HepG2 (cell line): ENCODE data around the gene SKIC2. TPM values are rescaled to one million over a fixed set of nuclear protein-coding genes. Genes with fewer than 3 reads are reported as not detected.

Experiments
- HCFC1 ChIP-seq: fragments of 150-350 bp; IDR thresholded peaks from 2 replicates; pipeline ENCODE4 v1.6.1; 2014; ENCODE audit warnings: low read depth, low read length
- PRDM15 ChIP-seq: sonication (generic); formaldehyde crosslinking; IDR thresholded peaks from 2 replicates; pipeline ENCODE4 v1.4.0; 2020; ENCODE audit warnings: missing genetic modification reagents
- RNF219 ChIP-seq: sonication (generic); formaldehyde crosslinking; IDR thresholded peaks from 2 replicates; pipeline ENCODE4 v1.5.0; 2020; ENCODE audit warnings: mild to moderate bottlenecking, missing genetic modification reagents
- THAP9 ChIP-seq: sonication (generic); formaldehyde crosslinking; IDR thresholded peaks from 2 replicates; pipeline ENCODE4; 2020; ENCODE audit warnings: missing genetic modification reagents, mild to moderate bottlenecking, borderline replicate concordance
- ZNF260 ChIP-seq: sonication (generic); formaldehyde crosslinking; IDR thresholded peaks from 2 replicates; pipeline ENCODE4 v1.4.0; 2020; ENCODE audit warnings: missing genetic modification reagents, low read depth, mild to moderate bottlenecking, borderline replicate concordance
- ZNF780A ChIP-seq: sonication (generic); formaldehyde crosslinking; IDR thresholded peaks from 2 replicates; pipeline ENCODE4 v1.8.0; 2022; ENCODE audit warnings: mild to moderate bottlenecking, missing genetic modification reagents, moderate library complexity
- ZNF878 ChIP-seq: sonication (generic); formaldehyde crosslinking; IDR thresholded peaks from 2 replicates; pipeline ENCODE4 v1.8.1; 2023; ENCODE audit warnings: mild to moderate bottlenecking, missing genetic modification reagents, moderate library complexity
- ZSCAN30 ChIP-seq: sonication (generic); formaldehyde crosslinking; IDR thresholded peaks from 2 replicates; pipeline ENCODE4 v1.5.0; 2020; ENCODE audit warnings: mild to moderate bottlenecking, missing genetic modification reagents
- polyA plus RNA-seq, 8 experiments: library from polyadenylated mRNA; depleted of rRNA in 3 of 8; stranded (reverse) in 7 of 8; unstranded in 1 of 8; fragments of >200 nt; fragmentation: Illumina TruSeq in 4 of 8; extraction: Trizol in 4 of 8; gene quantifications; 2 replicates each; pipeline versions ENCODE4 v1.2.1 to v1.2.3, GENCODE V29; 2011 to 2016; ENCODE audit warnings: low read depth in 4 of 8, missing spikeins in 1 of 8, mixed read lengths in 1 of 8; ENCODE audit not compliant: insufficient read depth in 1 of 8
- total RNA-seq, 5 experiments: library from RNA; depleted of rRNA; stranded (reverse); fragments of >200 nt; fragmentation: Illumina TruSeq; extraction: Trizol; gene quantifications; 2 replicates each; pipeline ENCODE4 v1.2.3, GENCODE V29; 2016; ENCODE audit warnings: low read depth in 1 of 5
- TF ChIP-seq, protein P1 (sequence below): IDR thresholded peaks from 2 replicates; pipeline ENCODE4 v1.6.1; 2016; ENCODE audit warnings: low read depth, missing genetic modification reagents, missing compliant biosample characterization

SKIC2 gene
- total and polyA plus RNA-seq, 2 of the 13 experiments (the other 11 are each of a cell fraction or from before 2014, with no cell fraction given), result 67.1 to 68.4 TPM

- TF ChIP-seq, protein P1, sequence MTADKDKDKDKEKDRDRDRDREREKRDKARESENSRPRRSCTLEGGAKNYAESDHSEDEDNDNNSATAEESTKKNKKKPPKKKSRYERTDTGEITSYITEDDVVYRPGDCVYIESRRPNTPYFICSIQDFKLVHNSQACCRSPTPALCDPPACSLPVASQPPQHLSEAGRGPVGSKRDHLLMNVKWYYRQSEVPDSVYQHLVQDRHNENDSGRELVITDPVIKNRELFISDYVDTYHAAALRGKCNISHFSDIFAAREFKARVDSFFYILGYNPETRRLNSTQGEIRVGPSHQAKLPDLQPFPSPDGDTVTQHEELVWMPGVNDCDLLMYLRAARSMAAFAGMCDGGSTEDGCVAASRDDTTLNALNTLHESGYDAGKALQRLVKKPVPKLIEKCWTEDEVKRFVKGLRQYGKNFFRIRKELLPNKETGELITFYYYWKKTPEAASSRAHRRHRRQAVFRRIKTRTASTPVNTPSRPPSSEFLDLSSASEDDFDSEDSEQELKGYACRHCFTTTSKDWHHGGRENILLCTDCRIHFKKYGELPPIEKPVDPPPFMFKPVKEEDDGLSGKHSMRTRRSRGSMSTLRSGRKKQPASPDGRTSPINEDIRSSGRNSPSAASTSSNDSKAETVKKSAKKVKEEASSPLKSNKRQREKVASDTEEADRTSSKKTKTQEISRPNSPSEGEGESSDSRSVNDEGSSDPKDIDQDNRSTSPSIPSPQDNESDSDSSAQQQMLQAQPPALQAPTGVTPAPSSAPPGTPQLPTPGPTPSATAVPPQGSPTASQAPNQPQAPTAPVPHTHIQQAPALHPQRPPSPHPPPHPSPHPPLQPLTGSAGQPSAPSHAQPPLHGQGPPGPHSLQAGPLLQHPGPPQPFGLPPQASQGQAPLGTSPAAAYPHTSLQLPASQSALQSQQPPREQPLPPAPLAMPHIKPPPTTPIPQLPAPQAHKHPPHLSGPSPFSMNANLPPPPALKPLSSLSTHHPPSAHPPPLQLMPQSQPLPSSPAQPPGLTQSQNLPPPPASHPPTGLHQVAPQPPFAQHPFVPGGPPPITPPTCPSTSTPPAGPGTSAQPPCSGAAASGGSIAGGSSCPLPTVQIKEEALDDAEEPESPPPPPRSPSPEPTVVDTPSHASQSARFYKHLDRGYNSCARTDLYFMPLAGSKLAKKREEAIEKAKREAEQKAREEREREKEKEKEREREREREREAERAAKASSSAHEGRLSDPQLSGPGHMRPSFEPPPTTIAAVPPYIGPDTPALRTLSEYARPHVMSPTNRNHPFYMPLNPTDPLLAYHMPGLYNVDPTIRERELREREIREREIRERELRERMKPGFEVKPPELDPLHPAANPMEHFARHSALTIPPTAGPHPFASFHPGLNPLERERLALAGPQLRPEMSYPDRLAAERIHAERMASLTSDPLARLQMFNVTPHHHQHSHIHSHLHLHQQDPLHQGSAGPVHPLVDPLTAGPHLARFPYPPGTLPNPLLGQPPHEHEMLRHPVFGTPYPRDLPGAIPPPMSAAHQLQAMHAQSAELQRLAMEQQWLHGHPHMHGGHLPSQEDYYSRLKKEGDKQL (CRISPR knock-in tag), result 0 out of 2 replicates have a peak, but pooled peaks have one; percentile 31
- TF ChIP-seq HCFC1, result peak; percentile 91
- TF ChIP-seq ZNF780A (CRISPR knock-in tag), result no peak
- no peak for TF ChIP-seq ZNF878 (CRISPR knock-in tag)
- peak; percentile 67; the same call in 1 of the 2 replicates for TF ChIP-seq PRDM15 (CRISPR knock-in tag)
- TF ChIP-seq ZSCAN30, result no peak
- TF ChIP-seq RNF219 (CRISPR knock-in tag), result no peak
- no peak for TF ChIP-seq ZNF260 (CRISPR knock-in tag)
- TF ChIP-seq THAP9, result peak; percentile 96
These were observed at the start of gene SKIC2, which contains the start of gene NELFE (continued) for GRCh38 chr6:31958741-31959739.
